AG10803 (cell line): Measurements from ENCODE around the gene PDCL2.
"Not testable (repeated sequence)": the region's sequence is repeated elsewhere in the genome, so short reads cannot be mapped to it uniquely, and the experiment has no call there.

ENCODE experiments used
- DNase-seq: peaks from one replicate; pipeline ENCODE4 v3.0.0; 2010; ENCODE audit warnings: low read depth
- H3K4me3 ChIP-seq: 2 replicates; pipeline ENCODE4 v1.5.1; 2011; ENCODE audit warnings: mild to moderate bottlenecking, low read length, control low read depth
- TF ChIP-seq, protein P1 (sequence below): conservative IDR thresholded peaks from 2 replicates; pipeline ENCODE4 v1.5.1; 2011; ENCODE audit warnings: mild to moderate bottlenecking, low read length, control low read depth, inconsistent platforms

Gene PDCL2

DNA sequence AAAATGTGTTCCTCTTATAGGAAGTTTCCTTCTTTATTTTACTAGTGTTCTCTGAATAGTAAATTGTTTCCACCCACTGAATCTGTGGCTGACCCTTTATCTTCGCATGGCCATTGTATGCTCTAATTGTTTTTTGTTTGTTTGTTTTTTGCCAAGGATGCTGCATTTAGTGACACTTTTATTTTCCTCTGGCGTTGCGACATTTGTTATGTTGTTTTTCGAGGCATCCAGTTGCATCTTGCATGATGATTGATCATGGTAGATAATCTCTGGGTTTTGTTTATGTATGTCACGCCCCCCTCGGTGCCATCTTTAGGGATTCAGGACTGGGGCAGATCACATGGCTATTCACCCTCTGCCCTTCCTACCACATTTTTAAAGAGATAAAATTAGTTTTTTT lies 41.9 kb upstream of the PDCL2 start:
- TF ChIP-seq, protein P1, sequence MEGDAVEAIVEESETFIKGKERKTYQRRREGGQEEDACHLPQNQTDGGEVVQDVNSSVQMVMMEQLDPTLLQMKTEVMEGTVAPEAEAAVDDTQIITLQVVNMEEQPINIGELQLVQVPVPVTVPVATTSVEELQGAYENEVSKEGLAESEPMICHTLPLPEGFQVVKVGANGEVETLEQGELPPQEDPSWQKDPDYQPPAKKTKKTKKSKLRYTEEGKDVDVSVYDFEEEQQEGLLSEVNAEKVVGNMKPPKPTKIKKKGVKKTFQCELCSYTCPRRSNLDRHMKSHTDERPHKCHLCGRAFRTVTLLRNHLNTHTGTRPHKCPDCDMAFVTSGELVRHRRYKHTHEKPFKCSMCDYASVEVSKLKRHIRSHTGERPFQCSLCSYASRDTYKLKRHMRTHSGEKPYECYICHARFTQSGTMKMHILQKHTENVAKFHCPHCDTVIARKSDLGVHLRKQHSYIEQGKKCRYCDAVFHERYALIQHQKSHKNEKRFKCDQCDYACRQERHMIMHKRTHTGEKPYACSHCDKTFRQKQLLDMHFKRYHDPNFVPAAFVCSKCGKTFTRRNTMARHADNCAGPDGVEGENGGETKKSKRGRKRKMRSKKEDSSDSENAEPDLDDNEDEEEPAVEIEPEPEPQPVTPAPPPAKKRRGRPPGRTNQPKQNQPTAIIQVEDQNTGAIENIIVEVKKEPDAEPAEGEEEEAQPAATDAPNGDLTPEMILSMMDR: no peak
- H3K4me3 ChIP-seq: no peak overlapping the region
- no peak for DNase-seq

DNA sequence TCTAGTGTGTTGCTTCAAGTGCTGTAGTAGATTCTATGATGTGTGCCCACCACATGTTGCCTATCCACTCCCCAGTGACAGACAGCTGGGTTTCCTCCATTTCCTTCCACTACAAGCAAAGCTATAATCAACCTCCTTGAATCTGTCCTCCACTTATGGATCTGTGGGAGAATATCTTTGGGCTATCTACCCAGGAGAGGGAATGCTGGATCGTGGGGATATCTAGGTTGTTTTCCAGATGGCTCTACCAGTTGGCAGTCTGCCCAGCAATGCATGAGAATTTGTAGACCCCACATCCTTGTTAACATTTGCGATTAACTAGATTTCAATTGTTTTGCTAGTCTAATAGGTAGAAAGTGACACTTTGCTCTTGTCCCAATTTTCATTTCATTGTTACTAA lies 33.8 kb upstream of the PDCL2 start:
- TF ChIP-seq, protein P1: no peak
- DNase-seq: no peak

DNA sequence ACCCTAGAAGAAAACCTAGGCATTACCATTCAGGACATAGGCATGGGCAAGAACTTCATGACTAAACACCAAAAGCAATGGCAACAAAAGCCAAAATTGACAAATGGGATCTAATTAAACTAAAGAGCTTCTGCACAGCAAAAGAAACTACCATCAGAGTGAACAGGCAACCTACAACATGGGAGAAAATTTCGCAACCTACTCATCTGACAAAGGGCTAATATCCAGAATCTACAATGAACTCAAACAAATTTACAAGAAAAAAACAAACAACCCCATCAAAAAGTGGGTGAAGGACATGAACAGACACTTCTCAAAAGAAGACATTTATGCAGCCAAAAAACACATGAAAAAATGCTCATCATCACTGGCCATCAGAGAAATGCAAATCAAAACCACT lies 32.0 kb upstream of the PDCL2 start:
- H3K4me3 ChIP-seq, DNase-seq: not testable (repeated sequence)

More for the DNA sequence above, 33.8 kb upstream of the PDCL2 start:
- H3K4me3 ChIP-seq: no peak overlapping the region

DNA sequence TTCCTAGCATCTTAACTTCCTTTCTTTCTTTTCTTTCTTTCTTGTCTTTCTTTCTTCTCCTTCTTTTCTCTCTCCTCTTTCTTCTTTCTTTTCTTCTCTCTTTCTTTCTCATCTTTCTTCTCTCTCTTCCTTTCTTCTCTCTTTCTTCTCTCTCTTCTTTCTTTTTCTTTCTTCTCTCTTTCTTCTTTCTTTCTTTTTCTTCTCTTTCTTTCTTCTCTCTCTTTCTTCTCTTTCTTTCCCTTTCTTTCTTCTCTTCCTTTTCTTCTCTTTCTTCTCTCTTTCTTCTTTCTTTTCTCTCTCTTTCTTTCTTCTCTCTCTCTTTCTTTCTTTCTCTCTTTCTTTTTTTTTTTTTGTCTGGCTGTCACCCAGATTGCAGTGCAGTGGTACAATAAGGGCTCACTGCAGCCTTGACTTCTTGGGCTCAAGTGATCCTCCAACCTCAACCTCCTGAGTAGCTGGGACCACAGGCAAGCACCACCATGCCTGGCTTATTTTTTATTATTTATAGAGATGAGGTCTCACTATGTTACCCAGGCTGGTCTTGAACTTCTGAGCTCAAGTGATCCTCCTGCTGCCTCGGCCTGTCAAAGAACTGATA lies 26.6 kb upstream of the PDCL2 start:
- H3K4me3 ChIP-seq: no peak overlapping the region
- DNase-seq: no peak
- TF ChIP-seq, protein P1: no peak

DNA sequence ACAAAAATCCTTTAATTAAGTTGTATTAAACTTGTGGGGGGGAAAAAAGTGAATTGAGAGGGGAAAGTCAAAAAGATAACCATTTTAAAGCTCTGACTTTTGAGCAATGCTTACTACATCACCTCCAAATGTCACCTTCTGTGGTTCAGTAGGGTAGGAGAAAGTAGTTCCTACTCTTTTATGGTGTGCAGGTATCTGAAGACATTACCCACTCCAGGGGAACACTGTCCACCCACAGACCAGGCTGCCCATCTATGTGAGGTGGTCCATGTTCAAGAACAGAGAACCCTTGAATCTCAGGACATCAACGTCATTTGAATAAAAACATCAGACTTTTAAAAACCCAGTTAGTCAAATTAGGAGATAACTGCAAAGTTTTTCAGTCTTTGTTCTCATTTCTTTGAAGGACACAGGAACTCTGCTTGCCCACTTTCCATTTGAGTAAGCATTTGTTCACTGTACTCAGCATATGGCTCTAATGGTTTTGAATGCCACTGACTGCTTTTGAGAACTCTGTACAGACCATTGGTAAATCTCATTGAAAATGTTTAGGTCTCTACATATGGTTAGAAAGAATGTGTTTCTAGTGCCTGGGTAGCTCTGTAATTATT lies 25.6 kb upstream of the PDCL2 start:
- DNase-seq: no peak
- no peak overlapping the region for H3K4me3 ChIP-seq
- TF ChIP-seq, protein P1: no peak

DNA sequence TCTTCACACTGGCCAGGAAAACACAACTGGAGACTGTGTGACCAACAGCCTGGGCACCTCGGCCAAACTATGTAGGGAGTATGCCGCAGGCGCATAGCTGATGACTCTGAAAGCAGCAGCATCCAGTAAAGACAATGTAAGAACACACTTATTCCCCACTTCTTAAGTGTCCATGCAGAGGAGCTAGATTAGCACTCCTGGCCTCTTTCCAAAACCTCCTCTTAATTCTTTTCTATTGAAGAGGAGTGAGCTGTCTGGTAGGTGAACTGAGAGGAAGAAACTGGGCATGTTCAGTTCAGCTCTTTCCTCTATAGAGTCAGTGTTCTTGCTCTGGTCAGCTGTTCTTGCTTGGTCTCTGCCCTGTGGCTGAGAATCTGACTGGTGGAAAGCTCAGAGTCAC lies 23.0 kb upstream of the PDCL2 start:
- TF ChIP-seq, protein P1: no peak
- DNase-seq: no peak

DNA sequence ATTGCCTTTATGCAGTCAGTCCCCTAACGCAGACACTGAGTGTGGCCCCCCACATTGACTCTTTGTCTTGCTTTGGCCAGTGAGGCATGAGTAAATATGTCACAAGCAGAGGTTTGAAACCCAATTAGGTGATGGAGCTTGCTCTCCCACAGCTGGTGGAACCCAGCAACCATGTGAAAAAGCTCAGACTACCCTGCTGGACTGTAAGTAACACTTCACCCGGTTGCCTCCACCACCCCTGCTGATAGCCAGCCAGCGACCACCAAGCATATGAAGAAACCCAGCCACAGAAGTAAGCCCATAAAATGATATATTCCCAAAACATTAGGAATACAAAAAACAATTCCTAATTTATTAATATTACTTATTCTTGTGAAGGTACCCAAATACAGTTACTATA lies 21.6 kb upstream of the PDCL2 start:
- DNase-seq: no peak
- TF ChIP-seq, protein P1: no peak
- H3K4me3 ChIP-seq: no peak overlapping the region

More for the DNA sequence above, 23.0 kb upstream of the PDCL2 start:
- H3K4me3 ChIP-seq: no peak overlapping the region

DNA sequence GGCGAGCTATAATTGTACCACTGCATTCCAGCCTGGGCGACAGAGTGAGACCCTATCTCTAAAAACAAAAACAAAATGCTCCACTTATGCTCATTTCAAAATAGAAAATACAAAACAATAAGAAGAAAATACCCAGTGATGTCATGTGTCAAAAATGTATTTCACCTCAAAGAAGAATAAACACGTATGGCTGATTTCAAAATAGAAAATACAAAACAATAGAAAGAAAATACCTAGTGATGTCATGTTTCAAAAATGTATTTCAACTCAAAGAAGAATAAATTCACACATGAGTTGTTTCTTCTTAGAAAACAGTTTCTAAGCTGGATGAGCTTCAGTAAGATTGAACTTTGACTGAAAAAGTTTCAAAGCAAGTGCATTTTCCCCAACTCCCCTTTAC lies 20.3 kb upstream of the PDCL2 start:
- no peak overlapping the region for H3K4me3 ChIP-seq
- DNase-seq: no peak
- TF ChIP-seq, protein P1: no peak
